ENCODE measurements around the gene APBA2. TPM values are rescaled to one million over a fixed set of nuclear protein-coding genes. Genes with fewer than 3 reads are reported as not detected.

Gene APBA2
- polyA plus RNA-seq, 1 donor: 4.4 TPM

DNA sequence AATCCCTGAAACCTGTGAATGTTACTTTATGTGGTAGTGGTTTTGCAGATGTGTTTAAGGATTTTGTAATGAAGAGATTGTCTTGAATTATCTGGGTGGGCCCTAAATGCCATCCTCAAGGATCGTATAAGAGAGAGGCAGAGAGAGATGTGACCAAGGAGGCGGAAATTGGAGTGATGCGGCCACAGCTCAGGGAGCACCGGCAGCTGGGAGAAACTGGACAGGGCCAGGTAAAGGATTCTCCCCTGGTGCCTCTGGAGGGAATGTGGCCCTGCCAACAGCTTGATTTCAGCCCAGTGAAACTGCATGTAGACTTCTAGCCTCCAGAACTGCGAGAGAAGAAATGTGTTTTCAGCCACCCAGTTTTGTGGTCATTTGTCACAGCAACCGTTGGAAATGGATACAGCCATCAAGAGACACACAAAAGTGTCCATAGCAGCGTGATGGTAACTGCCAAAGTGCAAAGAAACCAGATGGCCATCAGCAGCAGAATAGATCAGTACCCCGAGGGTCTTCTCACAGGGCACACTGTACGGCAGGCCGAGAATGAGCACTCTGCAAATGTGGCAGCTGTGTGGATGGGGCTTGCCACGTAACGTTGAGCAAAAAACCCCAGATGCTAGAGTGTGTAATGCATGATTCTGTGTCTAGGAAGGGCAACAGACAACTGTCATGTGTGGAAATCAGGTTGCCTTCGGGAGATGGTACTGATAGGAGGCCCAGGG, 12.2 kb downstream of the APBA2 start:
- no peak for DNase-seq

DNA sequence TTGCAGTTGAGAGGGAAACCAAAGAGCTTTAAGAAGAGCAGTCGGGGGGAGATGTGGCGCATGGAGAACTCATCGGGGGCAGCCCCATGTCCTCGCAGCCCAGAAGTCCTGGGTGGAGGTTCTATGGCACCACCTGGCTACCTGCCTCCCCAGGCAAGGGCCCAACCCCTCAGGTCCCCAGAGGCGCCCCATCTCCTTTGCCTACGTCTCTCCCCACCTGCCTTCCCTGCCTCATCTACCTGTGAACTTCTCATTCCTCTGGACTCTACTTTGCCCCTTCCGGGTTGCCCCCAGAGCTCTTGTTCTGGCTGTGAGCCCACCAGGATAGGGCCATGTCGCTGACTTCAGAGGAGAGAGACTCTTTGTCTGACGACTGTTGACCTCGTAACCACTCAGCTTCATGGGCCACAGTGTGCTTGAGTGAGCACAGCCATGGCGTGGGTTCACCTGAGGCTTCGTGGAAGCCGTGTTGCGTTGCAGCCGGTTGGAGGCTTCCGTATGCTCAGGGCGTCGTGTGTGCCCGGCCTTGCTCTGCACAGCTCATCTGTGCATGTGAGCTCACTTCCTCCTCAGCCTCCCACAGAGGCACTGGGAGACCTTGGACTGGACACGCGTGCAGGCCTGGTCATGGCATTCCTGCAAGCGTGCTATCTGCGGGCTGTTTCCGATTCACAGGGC, 13.4 kb downstream of the APBA2 start:
- no peak for DNase-seq

DNA sequence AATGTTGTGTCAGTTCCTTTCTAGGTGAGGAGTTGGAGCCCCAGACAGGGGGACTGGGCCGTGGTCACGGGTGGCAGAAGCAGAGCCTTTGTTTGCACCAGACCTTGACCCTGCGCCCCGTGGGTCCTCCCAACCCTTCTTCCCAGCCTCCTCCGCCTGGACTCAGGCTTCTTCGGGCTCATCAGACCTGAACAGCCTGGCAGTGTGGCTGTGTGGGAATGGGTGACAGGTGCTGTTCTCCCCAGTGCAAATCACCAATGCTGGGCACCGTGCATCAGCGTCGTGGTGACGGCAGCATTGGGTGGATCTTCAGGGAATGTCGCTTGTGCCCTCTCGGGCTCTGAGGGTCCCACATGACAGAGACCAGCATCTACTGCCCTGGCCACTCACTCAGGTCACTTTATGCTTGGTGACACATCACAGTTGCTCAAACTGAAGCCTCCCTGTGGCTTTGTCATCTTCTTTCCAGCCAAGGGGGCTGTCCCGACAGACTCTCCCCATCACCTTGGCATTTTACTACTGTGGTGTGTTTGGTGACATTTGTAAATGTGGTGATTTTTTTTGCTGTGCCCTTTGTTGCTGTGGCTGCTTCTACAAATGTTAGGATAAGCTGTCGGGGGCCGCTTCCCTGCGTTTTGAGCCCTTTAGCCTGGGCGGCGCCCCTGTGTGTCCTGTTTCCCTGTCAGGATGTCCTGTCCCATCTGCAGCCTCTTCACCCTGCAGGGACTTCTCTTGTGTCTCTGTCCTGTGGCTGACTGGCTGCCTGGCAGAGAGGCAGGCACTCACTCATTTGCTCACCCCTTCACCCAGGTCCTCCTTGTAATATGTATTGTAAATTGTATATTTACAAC, 14.5 kb downstream of the APBA2 start:
- no peak for DNase-seq

DNA sequence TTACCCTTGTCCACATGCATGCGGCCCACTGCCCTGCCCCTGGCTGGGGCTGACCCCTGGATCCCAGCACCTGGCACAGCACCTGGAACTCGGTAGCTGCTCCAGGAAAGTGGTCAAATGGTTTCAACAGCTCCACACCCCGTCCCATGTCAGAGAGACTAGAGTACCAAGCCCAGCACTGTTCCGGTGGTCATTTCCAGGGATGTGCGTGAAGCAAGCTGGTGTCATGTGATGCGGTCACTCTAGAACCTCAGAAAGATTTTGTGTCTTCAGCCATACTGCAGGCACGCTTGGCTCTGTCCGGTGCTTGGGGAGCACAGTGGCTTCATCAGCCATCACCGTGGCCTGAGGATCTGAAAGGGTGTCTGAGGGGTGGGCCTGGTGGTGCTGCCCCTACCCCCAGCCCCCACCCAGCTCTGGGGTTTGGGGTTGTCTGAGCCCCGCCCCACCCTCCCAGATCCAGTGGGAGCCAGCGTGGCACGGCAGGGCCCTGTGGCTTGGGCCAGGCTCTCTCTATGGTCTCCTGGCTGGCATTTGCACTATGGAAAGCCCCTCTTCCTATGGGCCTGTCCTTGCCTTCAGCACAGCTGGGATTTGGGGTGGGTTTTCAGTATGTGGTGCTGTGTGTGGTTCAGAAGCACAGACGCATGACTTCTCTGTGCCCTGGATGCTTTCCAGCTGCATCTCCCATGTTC, 15.3 kb downstream of the APBA2 start:
- no peak for DNase-seq

DNA sequence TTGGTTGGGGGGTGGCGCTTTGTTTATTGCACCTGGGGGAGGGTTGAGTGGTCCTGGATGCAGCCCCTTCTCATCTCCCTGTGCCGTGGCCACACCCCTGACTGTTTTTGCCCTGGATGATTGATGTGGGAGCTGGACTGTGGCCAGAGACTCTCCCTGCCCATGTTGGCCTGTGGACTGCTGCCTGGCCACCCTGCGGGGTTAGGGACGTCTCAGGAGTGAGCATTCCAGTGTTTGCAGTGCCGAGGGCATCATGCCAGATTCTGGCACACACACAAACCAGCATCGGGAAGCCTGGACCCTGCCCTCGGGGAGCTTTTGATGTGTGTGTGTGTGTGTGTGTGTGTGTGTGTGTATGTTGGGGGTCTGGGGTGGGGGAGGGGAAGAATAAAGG, 15.8 kb downstream of the APBA2 start:
- no peak for DNase-seq

DNA sequence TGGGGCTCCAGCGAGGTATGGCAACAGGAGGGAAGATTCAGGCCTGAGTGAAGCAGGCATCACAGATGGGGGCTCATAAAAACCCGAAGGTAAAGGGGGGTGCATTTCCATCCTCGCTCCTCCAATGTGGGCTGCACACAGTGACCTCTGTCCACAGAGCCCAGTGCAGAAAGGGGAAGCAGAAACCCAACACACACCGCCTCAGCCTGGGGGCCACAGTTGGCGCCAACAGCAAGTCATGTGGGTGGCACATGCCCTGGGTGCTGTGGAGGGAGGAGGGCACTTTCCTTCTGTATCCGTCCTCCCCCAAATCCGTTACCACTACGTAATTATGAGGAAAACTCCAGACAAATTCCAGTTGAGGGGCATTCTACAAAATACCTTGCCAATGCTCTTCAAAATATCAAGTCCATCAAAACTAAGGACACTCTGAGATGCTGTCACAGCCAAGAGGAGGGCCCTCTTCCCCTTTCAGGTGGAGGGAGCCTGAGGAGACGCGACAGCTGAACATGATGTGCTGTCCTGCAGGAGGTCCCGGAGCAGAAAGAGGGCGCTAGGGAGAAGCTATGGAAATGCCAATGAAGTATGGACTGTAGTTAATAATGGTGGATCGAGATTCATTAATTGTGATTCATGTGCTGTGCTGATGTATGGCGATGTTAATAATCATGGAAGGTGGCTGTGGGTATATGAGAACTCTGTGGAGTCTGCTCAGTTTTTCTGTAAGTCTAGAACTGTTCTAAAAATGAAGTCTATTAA, 16.4 kb downstream of the APBA2 start:
- DNase-seq: no peak

DNA sequence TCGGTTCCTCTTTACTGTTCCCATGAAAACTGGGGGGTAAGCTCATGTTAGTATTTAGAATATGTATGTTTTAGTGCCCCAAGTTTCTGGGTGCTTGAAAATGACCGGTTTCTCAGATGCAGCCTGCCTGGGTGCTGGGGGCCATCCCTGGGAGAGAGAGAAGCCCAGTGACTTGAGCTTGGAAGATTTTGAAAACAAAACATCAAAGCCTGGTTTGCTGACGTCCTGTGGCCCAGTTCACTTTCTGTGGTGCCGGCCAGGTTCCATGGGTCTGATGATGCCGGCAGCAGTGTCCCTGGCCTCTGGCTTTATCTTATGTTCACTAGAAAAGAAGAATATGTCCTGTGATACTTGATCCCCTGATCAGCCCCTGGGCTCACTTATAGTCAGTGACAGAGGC, 17.1 kb downstream of the APBA2 start:
- DNase-seq: no peak

DNA sequence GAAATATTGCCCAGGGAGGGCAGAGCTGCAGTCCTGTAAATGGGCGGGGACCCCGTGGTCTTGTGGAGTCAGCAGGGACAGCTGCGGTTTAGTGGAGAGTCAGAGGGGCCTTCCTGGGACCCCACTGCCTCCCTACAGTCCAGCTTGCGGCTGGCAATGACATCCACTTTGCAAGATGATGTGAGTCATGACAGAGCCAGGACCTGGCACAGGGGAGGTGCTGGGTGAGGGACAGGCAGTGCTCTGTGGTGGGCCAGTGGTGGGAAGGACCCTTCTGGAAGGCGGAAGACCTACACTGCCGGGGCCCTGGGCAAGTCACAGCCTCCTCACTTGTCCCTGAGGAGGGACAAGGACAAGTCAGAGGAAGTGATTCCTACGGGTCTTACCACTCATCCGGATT, 17.8 kb downstream of the APBA2 start:
- DNase-seq: no peak

DNA sequence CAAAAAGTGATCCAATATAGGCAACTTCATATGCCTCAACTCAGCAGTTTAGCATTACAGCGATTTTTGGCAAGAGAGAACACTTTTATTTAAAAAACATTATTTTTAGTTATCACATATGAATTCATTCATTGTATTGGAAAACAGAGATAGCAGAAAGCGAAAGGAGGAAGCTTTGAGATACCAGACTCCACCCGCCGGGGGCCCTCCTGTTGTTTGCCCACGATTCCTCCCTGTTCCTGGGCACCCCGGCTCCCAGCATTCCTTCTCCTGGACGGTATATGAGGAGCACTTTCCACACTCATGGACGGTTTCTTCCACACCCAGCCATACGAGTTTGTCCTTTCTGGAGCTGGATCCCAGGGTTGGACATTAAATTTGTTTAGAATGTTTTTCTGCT, 18.2 kb downstream of the APBA2 start:
- no peak for DNase-seq

DNA sequence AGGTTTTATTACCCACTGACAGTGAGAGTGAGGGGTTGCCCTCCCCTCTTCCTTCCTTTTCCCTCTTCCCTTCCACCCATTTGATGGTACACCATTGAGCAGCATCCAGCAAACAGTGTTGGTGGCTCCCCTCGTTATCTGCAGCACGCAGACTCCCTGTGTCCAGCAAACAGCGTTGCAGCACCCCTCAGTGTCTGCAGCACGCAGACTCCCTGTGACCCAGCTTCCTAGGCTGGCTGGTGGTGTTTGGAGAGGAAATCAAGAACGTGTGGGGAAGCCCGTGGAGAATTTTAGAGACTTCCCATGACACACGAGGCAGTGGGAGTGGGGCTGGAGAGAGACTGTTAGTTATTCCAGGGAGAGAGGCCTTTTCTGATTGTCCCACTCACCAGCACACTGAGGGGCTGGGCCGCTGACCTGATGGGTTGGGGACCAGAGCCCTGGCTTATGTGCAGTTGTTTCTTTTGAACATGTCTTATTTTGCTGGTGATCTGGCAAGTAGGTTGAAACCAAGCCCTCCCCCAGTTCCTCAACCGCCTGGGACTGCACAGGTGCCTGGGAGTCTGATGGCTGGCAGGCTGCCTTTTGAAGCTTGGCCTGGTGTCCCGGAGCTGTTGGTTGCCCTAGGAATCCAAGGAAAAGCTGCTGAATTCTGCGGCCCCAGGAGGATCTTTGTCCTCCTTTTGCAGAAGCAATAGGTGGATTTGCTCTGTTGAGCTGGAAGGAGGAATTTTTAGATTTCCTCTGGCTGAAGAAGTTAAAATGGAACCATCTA, 19.0 kb downstream of the APBA2 start:
- DNase-seq: no peak

DNA sequence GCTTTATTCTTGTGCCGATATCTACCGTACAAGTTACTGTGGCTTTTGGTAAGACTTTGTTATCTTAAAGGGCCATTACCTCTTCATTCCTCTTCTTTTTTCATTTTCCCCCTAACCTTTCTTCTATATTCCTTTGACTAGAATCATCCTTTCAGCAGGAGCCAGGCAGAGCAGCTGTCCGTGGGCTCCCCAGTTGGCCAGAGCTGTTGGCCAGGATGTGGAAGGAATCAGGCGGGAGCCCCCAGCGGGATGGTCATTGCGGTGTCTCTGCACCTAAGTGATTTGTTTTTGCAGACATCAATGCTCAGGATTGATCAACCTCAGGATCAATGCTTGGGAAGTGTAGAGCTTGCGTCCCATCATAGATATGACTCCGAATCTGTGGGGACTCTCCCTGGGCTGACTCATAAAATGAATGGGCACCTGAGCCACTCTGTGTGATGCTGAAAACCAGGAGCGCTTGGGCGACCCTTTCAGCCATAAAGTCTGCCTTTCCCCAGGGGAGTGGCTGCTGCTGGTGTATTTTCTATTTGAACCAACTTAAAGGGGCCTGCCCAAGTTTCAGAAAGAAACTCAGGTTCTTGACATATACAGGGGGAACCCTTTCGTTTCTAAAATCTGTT, 21.7 kb downstream of the APBA2 start:
- no peak for DNase-seq

DNA sequence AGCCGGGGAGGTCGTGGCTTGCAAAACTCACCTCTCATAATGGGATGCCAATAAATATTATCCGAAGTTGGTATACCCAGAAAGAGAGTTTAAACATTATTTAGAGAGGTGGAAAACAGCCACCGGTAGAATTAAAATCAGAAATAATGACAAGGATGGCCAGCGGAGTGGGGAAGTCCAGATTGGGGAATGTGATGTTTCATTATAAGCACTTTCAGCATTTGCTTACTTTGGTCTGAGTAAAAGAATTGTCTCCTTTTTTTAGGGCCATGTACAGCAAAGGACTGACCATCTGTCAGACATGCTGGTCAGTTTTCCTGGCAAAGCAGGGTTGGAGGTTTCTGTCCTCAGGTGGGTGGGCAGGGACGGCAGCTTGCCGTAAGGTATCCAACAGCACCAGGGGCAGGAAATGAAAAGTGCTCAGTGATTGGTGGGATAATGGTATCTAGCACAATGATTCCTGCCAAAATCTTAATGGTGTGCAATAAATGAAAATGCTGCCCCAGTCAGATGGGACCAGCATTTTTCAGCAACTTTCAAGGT, 24.3 kb downstream of the APBA2 start:
- no peak for DNase-seq

DNA sequence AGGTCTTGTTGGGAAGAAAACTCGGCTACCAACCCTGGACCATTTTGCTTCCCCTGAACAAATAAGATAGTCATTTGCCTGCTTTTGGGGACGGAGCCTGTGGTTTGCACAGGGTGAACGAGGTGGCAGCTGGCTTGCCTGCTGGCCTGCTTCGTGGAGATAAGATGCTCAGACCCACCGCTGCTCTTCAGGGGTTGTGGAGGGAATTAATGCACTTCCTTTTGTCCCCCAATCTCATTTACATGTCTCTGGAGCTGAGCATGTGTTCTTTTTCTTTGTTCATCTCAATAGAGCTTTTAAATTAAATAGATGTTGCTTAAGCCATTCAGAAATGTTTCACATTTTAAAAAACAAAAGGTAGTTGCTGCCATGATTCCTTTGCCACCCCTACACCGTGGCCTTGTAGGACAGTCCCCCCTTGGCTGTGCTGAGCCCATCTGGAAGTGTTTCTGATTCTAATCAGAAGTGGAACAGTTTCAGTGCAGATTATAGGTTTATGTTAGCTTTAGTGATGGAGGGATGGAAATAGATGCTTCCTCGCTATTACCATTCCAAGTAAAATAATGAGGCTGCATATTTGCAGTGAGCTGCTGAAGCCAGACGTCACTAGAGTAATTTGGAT, 25.6 kb downstream of the APBA2 start:
- no peak for DNase-seq

DNA sequence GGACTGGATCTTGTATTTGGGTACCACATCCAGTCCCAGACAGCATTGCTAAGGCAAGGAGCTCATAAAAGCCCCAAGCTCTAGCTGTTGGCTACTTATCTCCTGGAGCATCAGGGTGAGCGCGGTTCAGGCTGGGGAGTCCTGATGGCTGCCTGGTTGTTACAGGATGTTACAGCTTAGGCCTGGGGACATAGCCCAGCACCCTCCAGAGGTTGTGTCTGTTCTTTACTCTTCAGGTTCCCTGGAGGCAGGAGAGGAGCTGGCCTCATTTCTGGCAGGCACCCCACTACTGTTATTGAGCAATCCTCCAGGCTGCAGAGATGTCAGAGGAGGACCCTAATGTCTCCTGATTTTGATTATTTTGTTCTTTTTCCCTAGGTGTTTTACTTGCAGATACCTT, 26.6 kb downstream of the APBA2 start:
- DNase-seq: no peak

DNA sequence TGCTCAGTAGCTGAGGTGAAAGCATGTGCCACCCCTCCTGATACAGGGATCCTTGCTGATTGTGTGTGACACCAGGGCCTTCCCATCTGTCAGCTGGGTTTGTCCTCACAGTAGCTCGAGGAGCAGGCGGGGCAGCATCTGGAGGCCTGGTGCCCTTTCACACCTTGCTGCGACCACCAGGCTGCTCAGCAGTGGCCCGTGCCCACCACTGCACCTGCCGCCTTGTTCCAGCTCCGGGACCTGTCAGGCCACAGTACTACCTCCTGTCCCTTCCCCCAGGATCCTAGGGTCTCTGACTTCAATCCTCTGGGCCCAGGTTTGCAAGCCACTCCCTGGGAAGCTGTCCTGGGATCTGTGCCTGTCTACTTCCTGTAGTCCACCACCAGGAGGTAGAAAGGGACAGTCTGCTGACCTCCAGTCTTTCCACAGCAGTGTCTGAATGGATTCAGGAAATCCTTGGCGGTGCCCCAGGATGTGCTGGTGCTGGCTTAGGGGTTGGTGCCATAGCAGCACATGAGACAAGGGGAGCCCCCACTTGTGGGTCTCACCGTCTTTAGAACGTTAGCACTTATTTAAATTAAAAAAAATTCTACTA, 27.5 kb downstream of the APBA2 start:
- no peak for DNase-seq

DNA sequence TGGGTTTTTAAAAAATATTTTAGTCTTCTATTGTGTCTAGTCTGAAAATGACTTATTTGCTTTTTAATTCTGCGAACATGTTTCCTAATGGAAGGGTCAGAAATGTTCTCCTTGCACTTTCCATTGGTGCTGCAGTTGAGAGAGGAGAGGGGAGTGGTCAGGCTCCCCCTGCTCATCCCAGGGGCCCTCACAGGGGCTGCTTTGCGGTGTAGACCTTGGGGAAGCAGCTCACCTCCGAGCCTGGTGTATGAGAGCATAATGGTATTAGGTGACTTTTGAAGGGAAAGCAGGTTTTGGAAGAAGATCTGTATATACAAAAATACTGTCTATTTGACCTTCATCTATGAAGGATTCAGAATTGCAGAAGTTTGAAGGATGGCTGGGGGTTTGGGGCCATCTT, 28.3 kb downstream of the APBA2 start:
- no peak for DNase-seq

DNA sequence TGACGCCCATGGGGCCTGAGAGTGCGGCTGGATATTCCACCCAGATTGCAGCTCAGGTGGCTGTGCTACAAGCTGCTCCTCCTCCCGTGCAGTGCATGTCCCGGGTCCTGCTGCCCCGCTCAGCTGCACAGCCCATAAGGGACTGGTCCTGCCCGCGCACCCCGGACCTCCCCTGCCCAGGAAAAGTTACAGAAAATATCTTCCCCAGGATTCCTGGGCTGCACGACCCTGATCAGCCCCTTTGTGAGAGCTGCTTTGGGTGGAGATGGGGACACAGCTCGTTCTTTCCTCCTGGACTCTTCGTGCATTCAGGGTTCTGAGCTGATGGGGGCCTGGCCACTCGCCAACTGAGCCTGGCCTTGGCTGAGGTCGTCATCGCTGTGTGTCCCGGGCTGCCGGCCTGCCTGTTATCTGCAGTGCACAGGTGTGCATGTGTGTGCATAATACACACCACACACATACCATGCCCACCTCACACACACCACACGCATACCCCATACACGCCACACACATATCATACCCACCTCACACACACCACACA, 28.8 kb downstream of the APBA2 start:
- DNase-seq: no peak

DNA sequence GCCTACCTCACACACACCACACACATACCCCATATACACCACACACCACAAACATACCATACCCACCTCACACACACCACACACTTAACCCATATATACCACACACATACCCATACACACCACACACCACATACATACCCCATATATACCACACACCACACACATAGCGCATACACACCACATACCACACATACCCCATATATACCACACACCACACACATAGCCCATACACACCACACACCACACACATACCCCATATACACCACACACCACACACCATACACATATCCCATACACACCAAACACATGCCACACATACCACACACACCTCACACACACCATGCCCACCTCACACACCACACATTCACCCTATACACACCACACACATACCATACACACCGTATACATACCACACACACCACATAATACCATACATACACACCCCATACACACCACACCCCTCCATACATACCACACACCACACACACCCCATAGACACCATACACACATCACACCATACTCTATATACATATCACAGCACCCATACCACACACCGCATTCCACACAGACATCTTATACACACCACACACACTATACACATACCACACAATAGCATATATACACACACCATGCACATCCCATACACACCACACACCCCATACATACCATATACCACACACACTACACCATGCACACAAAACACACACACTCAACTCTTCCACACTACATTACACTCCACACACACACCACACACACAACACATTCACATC, 29.5 kb downstream of the APBA2 start:
- no peak for DNase-seq

DNA sequence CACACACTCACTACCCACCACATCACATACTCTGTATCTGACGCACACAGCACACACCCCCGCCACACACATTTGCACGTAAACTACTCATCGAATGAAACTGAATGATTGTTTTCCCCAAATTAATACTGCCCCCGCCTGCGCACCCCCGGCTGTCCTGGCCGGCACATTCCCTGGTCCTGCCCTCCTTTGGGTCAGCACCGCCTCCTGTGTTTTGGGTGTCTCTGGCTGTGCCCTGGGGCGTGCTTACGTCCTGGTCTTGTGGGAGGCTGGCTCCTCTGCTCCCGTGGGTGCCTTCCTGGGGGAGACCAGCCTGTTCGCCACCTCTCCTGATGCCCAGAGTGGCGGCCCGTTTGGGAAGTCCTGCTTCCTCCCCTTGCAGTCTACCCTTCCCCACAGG, 30.2 kb downstream of the APBA2 start:
- no peak for DNase-seq
